ENCODE measurements around the gene ZXDC.

DNA sequence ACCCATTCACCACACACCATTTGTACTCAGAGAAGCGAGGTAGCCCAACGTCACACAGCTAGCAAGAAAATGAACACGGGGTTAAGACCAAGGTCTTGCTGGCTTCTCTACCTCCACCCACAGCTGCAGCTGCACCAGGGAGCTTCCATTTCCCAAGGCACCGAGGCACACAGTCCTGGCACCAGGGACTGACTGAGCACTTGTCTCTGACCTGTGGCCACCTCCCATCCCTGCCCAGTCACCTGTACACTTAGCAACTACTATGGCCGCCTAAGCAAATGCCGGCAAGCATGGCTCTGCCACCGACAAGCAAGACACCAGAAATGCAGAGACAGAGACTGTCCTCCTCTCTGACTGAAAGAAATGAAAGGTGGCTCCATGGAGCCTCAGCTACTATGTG, 15.3 kb downstream of the ZXDC start:
- TF ChIP-seq CTCF (conservative IDR thresholded peaks at IDR 0.05) (no peak), ZFX (IDR thresholded peaks at IDR 0.05) (no peak)

All from C4-2B (cell line).